Neural progenitor cell (in vitro differentiated cells): ENCODE results near the gene MAGEA8.
"Not testable (repeated sequence)": the region's sequence is repeated elsewhere in the genome, so short reads cannot be mapped to it uniquely, and the experiment has no call there.

ENCODE experiments used
- EZH2 ChIP-seq: fragments of 200-600 bp; sonication (generic); IDR thresholded peaks from 2 replicates; pipeline ENCODE4 v1.6.1; 2017; ENCODE audit warnings: antibody characterized with exemption, mild to moderate bottlenecking, moderate library complexity
- EZH2phosphoT487 ChIP-seq: fragments of 200-600 bp; sonication (generic); IDR thresholded peaks from 2 replicates; pipeline ENCODE4 v1.6.1; 2017; ENCODE audit warnings: antibody characterized with exemption
- TF ChIP-seq, protein P1 (sequence below): fragments of 200-600 bp; sonication (generic); IDR thresholded peaks from 2 replicates; pipeline ENCODE4 v1.5.1; 2017; ENCODE audit warnings: antibody characterized with exemption, mild to moderate bottlenecking

DNA sequence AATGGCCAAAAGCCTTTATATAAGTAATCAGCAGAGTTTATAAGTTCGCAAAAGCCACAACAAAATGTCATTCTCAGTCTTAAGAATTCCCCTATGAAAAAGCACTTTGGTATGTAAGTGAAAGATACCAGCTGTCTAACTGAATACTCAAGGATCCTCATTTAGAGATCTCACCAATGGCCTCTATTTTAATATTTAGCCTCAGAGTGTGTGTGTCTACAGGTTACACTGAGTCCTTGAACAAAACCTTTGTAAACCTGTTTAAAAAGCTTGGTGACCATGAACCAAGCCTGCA is 46.9 kb downstream of the MAGEA8 start:
- not testable (repeated sequence) for TF ChIP-seq EZH2phosphoT487, EZH2
- TF ChIP-seq, protein P1, sequence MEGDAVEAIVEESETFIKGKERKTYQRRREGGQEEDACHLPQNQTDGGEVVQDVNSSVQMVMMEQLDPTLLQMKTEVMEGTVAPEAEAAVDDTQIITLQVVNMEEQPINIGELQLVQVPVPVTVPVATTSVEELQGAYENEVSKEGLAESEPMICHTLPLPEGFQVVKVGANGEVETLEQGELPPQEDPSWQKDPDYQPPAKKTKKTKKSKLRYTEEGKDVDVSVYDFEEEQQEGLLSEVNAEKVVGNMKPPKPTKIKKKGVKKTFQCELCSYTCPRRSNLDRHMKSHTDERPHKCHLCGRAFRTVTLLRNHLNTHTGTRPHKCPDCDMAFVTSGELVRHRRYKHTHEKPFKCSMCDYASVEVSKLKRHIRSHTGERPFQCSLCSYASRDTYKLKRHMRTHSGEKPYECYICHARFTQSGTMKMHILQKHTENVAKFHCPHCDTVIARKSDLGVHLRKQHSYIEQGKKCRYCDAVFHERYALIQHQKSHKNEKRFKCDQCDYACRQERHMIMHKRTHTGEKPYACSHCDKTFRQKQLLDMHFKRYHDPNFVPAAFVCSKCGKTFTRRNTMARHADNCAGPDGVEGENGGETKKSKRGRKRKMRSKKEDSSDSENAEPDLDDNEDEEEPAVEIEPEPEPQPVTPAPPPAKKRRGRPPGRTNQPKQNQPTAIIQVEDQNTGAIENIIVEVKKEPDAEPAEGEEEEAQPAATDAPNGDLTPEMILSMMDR: not testable (repeated sequence)
